GM21526 (cell line): ENCODE results near the gene FMNL3.

Experiments used
- ATAC-seq: cut with Tn5 transposase; IDR thresholded peaks from one replicate; pipeline ENCODE4 v1.9.1; 2021; ENCODE audit warnings: moderate library complexity; ENCODE audit not compliant: unreplicated experiment, low FRiP score

FMNL3 gene

DNA sequence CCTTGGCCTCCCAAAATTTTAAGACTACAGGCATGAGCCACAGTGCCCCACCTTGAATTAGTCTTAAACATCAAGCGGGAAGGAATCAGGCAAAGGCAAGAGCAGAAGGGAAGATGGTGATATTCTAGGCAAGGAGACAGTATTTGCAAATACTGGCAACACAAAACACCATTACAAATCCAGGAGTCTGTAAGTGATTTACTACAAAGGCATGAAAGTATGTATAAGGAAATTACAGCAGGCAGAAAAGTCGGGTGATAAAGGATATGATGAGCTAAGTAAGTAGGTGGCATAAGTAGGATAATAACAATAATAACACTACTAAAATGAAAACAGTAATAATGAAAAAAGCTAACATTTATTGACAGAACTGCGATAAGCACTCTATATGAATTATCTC lies 28.5 kb downstream of the FMNL3 start:
- ATAC-seq, result no peak

DNA sequence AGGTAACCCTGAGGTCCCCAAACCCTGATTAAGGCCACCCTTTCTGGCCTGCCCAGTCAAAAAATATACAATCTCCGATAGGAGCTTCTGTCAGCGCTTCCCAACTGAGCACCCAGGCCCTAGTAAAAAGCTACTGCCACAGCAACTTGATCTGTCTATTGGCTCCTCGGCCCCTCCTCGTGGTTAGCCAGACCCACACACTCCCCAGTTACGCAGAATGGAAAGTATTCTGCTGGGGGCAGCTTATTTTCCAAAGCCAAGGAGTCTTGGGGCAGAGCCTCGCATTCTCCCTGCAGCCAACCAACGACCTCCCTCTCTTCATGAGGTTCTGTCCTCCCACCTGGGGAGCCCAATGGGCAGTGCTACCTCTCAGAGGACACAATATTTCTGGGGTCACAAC lies 32.1 kb downstream of the FMNL3 start:
- ATAC-seq, result no peak

DNA sequence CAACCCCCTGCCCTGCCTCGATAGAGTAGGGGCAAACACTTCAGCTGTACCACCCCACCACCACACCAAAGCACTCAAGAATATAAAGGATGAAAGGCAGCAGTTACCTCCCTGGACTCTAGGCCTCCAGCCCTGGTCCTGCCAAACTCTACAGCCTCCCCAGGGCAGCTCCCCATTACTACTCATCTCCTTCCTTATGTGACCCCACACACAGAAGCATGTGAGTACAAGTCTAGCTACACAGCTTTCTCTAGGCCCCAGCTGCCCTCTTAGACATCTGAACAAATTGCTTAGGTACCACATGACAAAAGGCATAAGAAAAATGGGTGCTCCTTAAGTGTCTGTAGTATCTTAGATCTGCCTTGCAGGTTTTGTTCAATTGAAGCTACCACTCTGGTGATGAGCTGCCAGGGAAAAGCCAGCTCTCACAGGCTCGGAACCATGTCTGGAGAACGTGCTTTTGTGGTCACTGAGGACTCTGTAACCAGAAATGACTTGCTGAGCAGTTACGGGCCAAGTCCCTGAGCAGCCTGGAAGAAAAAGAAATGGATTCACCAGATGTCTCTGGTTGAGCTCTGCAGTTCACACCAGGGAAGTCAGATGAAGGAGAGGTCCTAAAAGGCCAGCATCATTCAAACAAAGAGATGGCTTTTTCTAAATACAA lies 32.8 kb downstream of the FMNL3 start:
- no peak for ATAC-seq

DNA sequence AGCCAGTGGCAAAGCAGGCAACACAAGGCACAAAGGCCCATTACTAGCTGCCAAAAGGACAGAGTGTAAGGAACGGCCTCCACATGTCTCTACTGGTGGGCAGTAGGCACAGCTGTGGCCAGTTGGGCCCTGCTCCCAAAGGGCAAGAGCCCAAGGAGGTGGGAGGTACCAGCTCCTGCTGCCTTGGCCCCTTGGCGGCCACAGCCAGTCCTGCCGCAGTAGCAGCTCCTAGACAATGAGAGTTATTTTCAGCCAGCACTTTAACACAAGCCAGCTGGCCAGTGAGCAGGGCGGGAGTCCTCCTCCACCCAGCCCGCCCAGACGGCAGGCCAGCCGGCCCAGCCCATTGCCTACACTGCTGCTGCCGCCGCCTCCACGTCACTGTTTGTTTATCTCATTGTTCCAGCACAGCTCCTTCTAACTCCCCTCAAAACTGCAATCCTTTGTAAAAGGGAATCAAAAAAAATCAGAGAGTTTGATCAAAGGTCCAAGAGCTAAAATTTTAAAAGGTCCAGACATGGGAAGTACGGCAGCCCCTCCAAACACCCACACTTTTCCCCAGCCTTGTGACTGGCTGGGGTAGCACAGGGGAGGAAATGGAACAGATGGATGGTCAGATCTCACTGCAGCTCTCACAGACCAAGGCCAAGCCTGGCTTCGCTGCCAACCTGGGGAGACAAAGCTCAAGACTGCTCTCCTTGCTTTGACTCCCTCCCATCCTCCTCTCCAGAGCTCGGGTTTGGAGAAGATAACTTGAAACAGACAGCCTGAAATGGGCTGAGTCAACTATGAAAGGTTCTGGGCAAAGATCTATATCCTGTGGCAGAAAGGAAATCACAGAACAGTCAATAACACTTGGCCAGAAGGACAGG lies 33.5 kb downstream of the FMNL3 start:
- ATAC-seq, result no peak

DNA sequence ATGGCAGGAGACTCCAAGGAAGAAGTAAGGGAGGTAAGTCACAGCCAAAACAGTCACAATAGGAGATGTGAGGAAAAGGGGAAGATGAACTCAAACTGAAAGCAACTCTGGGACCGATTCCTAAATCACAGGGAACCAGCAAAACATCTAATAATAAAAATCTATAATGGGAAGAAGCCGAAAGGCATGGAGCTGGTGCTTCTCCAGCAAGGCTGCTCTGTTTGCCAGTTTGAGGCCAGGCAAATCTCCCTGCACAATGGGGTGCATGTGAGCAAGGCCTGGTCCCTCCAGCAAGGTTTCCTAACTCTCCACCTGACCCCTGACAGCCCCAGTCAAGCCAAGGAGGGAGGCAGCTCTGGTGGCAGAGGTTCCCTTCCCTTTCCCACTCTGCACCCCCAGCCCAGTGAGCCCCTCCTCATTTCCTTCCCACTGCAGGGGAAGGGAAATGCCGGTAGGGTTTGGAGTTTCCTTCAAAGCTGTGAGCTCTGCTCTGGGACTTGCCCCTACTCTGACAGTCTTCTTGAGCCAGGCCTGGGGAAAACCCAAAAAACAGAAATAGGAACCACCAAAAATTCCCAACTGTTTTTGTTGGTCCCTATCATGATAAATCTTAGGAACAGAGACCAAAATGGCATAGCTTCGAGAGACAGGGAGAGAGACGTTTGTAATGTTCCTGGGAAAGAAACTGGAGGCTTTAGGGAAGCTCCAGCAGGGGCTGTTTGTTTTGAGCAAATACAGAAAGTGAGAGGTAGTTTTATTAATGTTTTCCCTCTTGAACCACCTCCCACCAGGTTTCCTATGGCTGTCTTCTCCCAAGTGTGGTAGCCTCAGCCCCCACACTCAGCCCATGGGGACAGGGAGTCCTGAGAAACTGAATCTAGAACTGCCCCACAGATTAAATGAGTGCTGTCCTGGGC lies 34.6 kb downstream of the FMNL3 start:
- no peak for ATAC-seq

DNA sequence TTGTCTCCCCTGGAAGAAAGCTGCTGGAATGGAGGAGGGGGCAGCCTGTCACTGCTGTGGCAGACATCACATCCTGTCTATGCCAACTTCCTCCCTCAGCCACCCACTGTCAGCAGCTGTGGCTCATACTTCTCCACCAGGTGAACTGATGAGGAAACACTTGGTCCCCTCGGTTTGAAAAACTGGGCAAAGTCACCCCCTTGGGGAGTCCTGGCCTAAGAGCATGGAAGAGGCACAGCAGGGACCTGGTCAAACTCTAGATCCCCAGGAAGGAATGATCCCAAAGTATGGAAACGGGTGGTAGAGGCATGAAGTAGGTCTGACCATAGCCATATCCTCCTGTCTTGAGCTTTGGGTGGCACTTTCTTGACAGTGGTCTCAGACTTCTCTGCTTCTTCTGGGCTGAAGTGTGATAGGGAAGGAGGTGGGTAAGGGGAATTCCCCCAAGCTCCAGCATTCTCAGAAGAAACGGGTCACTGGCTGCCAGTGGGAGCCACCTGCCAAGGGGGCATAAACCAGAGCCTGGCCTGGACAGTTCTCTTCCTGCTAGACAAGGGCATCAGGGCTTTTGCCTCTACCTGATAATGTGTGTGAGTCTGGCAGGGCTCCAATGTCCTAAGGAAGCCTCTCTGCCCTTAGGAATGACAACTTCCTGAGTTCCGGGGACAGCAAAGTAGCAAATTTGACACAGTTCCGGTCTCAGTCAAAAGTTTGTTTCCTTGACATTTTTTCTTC lies 36.0 kb downstream of the FMNL3 start:
- no peak for ATAC-seq

DNA sequence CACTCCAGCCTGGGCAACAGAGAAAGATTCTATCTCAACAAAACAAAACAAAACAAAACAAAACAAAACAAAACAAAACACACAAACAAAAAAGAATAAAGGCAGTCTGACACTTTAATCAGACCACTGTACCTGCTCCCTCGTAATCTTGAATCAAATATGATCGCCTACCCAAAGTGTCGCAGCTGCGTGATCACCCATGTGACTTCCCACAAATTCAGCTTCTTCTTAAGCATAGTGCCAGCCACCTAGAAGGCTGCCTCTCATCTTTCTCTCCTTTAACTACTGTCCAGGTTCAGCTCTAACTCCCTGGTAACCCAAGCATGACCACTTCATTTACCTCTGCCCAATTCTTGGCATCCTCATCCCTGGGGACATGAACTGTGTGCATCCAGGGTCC lies 37.4 kb downstream of the FMNL3 start:
- no peak for ATAC-seq

DNA sequence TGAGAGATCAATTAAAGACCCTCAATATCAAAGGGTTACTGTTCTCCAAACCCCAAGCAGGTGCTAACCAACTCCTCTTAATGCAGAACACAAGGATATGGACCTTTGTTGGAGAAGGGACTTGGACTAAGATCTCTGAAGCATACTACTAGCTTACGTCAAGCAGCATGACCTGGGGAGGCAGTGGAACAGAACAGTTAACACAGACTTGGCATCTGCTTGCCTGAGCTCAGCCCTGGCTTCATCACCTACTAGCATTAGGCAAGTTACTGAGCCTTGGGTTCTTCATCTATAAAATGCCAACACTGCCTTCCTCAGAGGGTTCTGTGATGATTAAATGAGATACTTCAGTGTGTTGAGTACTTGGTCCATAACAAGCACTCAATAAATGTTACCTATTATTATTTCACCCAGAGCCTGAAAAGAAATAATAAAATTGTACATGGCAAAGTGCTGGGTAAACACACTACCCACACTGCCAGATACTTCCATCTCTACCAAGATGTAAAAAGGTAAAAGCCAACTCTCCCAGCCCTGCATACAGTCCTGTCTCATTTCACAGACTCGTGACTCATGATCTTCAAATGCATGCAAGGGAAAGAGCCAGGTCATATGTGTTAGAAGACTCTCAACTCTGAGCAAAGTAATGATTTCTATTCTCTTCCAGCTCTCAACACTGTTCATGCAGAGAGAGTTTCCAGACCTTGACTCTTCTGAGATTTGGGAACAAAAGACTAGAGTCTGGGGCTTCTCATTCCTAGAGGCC lies 39.7 kb downstream of the FMNL3 start:
- no peak for ATAC-seq

DNA sequence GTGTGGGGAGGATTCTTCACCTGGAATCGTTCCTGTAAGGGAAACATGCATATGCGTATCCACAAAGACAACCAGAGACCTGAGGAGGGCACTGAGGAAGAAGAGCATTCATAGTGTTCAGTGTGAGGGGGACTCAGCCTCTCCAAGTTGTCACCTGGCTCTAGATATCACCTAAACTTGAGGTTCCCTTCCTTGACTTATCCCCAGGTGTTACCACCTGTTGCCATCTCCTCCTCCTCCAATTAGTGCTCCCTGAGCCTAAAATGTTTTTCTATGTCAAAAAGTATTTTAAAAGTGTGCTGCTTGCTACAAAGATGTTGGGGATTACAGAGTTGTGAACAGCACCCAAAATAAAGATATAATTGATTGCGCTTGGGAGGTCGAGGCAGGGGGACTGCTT lies 41.0 kb downstream of the FMNL3 start:
- no peak for ATAC-seq

DNA sequence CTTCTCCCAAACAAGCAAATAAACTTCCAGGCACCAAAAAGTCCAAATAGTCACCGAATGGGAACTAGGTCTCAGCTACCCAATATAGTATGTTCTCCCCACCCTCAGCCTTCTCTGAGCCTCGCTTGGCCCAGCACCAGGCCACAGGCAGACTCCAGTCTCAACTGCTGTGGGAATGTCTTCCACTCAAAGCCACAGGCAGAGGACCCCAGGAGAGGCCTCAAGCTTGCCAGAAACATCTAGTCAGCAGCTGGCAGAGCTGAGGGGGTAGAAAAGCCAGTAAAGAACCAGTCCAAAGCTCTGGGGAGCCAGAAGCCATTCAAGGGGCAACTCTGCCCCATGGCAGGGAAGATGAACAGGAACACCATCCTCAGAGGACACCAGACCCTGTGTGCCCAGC lies 41.8 kb downstream of the FMNL3 start:
- no peak for ATAC-seq

DNA sequence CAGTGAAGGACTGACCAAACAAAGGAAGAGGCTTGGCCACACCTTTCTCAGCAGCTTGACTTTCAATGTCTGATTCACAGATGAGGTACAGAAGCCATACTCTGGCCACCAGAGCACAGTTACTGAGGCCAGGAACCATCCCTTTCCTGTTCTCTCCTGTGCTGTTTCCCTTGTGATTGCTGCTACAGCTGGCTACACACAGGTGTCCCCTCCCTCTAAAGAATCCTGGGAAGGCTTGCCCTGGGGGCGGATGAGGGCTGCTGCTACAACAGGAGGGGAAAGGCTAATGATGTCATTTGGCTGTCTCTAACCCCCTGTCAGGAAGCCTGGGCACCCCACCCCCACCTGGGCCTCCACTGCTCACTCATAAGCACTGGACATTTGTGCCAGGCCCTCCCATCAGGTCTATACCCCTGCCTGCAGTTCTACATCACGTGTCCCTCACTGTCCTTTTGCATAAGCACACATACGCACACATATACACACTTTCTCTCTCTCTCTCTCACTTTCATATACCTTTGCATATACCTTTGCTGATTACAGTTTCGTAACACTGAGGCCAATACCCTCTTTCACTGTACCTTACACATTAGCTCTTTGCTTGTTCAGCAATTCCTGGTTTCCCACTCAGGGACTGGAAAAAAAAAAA lies 42.5 kb downstream of the FMNL3 start:
- peak; percentile 58 for ATAC-seq

DNA sequence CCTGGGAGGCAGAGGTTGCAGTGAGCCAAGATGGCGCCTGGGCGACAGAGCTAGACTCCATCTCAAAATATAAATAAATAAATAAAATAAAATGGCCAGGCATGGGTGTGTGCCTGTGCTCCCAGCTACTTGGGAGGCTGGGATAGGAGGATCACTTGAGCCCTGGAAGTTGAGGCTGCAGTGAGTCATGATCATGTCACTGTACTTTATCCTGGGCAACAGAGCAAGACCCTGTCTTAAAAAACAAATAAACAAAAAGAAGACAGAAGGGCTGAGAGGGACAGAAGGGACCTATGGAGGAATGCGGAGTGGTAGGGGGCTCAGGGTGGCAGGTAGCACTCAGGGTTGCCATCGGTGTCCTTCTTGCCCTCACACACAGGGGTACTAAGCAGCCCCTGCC lies 43.0 kb downstream of the FMNL3 start:
- ATAC-seq, result no peak

DNA sequence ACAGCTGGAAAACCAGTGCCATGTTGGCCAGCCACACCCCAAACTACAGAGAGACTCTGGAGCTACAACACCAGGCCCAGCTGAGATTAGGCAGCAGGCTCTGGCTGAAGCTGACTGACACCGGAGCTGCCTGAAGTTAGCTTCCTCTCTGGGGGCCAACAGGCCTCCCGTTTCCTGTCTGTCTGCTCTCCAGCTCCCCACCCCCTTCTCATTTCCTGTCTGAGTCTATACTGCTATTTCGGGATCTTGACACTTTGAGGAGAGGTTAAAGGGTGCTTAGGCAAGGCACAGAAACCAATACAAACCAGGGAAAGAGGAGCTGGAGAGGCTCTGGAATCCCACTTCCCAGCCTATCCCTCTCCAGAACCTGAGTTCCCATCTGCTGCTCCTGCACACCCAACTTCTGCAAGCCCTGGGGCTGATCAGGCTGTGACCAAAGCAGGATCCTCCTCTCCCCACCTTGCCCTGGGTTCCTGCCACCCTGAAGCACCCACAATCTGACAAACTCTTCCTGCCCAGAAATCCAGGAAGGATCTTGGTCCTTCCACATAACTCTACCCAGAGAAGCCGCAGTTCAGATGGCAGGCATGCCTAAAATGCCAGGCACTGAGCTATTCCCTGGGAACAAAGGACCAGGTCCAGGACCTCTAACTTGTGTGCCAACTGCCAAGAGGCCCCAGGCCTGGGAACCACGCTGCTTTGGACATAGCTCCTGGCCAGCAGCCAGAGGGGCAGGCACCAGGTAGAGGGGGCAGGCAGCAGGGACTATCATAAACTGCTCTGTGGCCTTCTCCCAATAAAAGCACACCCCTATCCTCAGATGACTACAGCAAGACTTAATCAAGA lies 44.0 kb downstream of the FMNL3 start:
- peak; percentile 52 for ATAC-seq

DNA sequence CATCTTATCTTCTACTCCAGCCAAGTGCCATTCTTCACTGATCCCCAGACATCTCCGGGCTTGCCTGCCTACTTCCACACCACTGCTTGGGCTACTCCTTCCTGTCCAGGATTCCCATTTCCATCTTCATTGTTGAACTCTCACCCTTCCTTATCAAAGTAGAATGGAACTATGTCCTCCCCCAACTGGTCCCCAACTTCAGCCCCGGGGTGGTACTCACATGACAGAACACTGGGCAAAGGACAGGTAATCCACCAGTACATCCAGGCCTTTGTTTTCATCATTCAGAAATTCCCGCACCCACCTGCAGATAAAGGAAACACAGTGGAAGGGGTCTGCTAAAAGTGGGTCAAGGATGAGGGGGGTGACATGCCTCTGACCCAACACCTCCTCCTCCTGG lies 45.5 kb downstream of the FMNL3 start:
- no peak for ATAC-seq

DNA sequence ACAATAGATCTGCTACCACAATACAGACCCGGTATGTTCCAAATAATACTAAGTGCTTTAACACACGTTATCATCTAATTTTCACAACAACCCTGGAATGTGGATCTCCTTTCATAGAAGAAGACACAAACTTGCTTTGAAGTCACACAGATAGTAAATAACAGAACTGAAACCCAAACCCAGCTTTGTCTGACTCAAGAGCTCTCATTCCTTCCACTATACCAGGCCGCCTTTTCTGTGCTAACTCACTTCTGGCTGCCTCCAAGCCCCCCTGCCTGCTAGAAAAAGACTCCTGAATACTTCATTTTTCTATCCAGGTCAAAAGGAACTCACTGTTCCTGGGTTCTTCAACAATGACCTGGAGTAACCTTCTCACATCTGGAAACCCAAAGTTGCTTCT lies 46.0 kb downstream of the FMNL3 start:
- no peak for ATAC-seq

DNA sequence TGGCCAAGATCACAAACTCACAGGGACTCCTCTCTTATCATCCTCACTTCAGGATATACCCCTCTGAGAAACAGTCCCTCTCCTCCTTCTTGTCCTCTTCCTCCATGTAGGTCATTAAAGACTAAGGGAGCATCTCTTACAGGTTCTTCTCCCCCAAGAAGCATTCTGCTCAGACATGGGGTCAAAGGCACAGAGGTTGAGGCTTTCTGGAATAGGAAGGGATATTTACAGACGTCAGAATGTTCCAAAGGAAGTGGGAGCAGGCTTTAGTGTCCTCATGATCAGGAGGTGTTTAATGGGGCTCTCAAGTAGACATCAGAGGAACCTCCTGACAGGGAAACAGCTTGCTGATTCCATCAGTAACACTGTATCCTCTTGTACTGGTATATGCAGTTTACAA lies 47.5 kb downstream of the FMNL3 start:
- no peak for ATAC-seq

DNA sequence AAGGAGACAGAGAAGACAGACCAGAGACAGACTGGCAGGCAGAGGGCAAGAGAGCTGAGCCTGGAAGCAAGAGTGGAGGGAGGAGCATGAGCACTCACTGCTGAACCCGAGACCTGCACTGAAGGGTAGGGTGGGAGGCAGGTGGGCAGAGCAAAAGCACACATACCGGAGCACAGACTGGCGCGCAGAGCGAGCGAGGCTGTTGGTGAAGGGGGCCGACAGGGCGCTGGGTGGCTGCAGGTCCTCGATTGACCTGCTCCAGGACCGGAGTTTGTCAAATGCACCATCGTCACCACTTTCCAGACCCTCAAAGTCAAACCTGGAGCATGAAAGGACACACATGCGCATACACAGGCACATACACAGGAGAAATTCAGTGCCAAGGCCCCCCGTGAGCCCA lies 48.9 kb downstream of the FMNL3 start:
- ATAC-seq, result no peak

DNA sequence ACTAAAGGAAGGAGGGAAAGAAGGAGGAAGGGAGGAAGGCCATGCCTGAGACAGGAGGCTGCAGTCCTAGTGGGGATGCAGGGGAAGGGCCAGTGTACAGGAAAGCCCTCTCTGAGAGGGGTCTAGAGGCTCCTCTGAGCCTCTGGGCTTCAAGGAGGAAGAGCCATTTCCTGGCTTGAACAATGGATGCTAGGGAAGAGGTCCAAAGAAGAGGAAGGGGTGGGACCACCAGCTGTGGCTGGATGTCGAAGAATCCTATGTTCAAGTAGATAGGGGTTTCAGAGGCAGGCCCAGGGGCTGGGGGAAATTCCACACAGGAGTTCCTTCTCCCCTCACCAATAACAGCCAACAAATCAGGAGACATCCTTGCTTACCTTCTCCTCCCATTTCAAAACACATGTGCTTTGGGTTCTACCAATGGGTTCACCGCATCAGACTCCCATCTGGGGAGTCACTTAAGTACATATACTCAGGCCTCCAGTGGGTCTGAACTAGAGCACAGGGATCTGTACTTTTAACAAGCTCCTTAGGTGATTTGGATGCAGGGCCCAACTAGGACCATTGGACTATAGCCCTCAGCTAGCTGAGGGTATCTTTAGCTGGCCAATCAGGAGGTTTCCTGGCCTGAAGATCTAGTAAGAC lies 51.5 kb downstream of the FMNL3 start:
- ATAC-seq, result no peak
